GM21367 (cell line): ENCODE data around the gene PLXNA1.

Experiments
- ATAC-seq: cut with Tn5 transposase; IDR thresholded peaks from one replicate; pipeline ENCODE4 v1.9.1; 2021; ENCODE audit not compliant: unreplicated experiment

PLXNA1 gene

GRCh38 chr3:126982471-126983175, at the start of gene PLXNA1:
Gene PLXNA1, plus strand, starts transcription at chr3:126983115. Its CDS starts 5,479 bp downstream, at chr3:126988594.
- ATAC-seq = peak; percentile 54

GRCh38 chr3:126934031-126934531, 48.8 kb upstream of the PLXNA1 start:
- ATAC-seq = no peak

GRCh38 chr3:126934991-126935390, 47.9 kb upstream of the PLXNA1 start:
- ATAC-seq = no peak

GRCh38 chr3:126935756-126936509, 47.0 kb upstream of the PLXNA1 start:
- ATAC-seq = no peak

GRCh38 chr3:126936853-126937425, 46.0 kb upstream of the PLXNA1 start:
- no peak for ATAC-seq

GRCh38 chr3:126937533-126937932, 45.4 kb upstream of the PLXNA1 start:
- ATAC-seq = no peak

GRCh38 chr3:126937973-126938372, 44.9 kb upstream of the PLXNA1 start:
- ATAC-seq = no peak

- ATAC-seq = no peak
Observed at GRCh38 chr3:126938520-126939337, 44.2 kb upstream of the PLXNA1 start.

- no peak for ATAC-seq
Observed at GRCh38 chr3:126939338-126939718, 43.6 kb upstream of the PLXNA1 start.

GRCh38 chr3:126939733-126940132, 43.2 kb upstream of the PLXNA1 start:
- no peak for ATAC-seq

GRCh38 chr3:126941721-126942270, 41.1 kb upstream of the PLXNA1 start:
- no peak for ATAC-seq

GRCh38 chr3:126944089-126944965, 38.6 kb upstream of the PLXNA1 start:
- ATAC-seq = no peak

GRCh38 chr3:126945171-126945721, 37.7 kb upstream of the PLXNA1 start:
- ATAC-seq = no peak

- no peak for ATAC-seq
Observed at GRCh38 chr3:126945891-126946290, 37.0 kb upstream of the PLXNA1 start.

- no peak for ATAC-seq
Observed at GRCh38 chr3:126946405-126946804, 36.5 kb upstream of the PLXNA1 start.

- ATAC-seq = no peak
Observed at GRCh38 chr3:126947429-126947828, 35.5 kb upstream of the PLXNA1 start.

GRCh38 chr3:126948980-126949535, 33.9 kb upstream of the PLXNA1 start:
- ATAC-seq = no peak

- no peak for ATAC-seq
Observed at GRCh38 chr3:126951561-126951960, 31.4 kb upstream of the PLXNA1 start.
